Activated T-cell treated with anti-CD3 and anti-CD28 coated beads, Interleukin-2, amount 50 U/mL, for 24 hours (primary cell): ENCODE data around the gene PLAAT4.

Experiments used
- DNase-seq: peaks from one replicate; pipeline ENCODE4 v3.0.0-alpha.2; 2020
- H3K27ac Mint-ChIP-seq: 2 replicates; pipeline ENCODE4 v1.8.0; 2020; ENCODE audit warnings: mild to moderate bottlenecking, mixed read lengths
- H3K27me3 Mint-ChIP-seq: 2 replicates; pipeline ENCODE4 v1.8.0; 2020; ENCODE audit warnings: mixed read lengths
- H3K36me3 Mint-ChIP-seq: 2 replicates; pipeline ENCODE4 v1.8.0; 2020; ENCODE audit warnings: low read depth, mixed read lengths
- H3K4me1 Mint-ChIP-seq: 2 replicates; pipeline ENCODE4 v1.8.0; 2020; ENCODE audit warnings: low read depth, mixed read lengths
- H3K4me3 Mint-ChIP-seq: 2 replicates; pipeline ENCODE4 v1.8.0; 2020; ENCODE audit warnings: mild to moderate bottlenecking, moderate library complexity, mixed read lengths
- H3K9me3 Mint-ChIP-seq: 2 replicates; pipeline ENCODE4 v1.8.0; 2020; ENCODE audit warnings: mixed read lengths

The PLAAT4 gene

DNA sequence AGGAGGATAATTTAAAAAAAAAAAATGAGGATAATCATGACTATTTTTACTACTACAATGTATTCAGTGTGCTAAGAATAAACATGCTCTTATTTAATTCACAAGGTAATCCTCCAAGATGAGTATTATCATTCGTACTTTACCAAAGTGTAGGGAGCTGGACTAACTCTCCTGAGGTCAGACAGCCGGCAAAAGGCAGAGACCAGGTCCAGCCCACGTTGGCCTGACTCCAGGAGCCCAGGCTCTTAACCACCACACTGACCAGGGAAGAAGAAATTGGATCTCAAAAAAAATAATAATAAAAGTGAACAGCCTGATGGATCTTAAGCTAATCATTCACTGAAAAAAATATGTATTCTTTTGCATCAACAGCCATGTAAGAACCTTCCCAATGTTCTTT is 52.4 kb downstream of the PLAAT4 start:
- no peak for DNase-seq
- H3K4me1 Mint-ChIP-seq, result no peaks in the 10 kb centered on the region
- no peak overlapping the region for H3K4me3 Mint-ChIP-seq
- no peaks in the 10 kb centered on the region for H3K27me3 Mint-ChIP-seq
- peaks cover 2% of the 10 kb centered on the region for H3K36me3 Mint-ChIP-seq
- H3K9me3 Mint-ChIP-seq, result peaks cover 3% of the 10 kb centered on the region
- H3K27ac Mint-ChIP-seq, result no peak overlapping the region

- H3K27ac Mint-ChIP-seq, result no peak overlapping the region
- no peak for DNase-seq
- peaks cover 2% of the 10 kb centered on the region for H3K36me3 Mint-ChIP-seq
- H3K4me3 Mint-ChIP-seq, result no peak overlapping the region
- no peaks in the 10 kb centered on the region for H3K4me1 Mint-ChIP-seq
- H3K27me3 Mint-ChIP-seq, result no peaks in the 10 kb centered on the region
- H3K9me3 Mint-ChIP-seq, result peaks cover 3% of the 10 kb centered on the region
Measured at GRCh38 chr11:63590024-63590788, 53.6 kb downstream of the PLAAT4 start.

DNA sequence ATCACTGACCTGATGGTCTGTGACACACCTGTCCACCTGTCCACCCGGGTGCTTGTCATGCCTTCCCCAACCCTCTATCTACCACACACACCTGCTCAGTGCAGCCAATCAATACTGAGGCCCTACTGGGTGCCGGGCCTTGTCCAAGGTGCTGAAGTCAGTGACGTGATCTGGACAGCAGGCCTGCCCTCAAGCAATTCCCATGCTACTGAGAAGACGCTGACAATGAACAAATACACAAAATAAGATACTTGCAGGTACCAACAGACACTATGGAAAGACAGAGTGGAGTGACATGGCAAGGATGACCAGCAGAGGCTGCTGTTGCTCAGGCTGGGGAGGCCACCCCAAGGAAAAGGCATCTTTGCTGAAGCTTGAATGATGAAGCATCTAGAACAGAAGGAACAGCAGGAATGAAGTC is 56.4 kb downstream of the PLAAT4 start:
- Mint-ChIP-seq H3K9me3 (no peaks in the 10 kb centered on the region), H3K4me3 (no peak overlapping the region), H3K27ac (no peak overlapping the region), H3K27me3 (no peaks in the 10 kb centered on the region), H3K36me3 (no peaks in the 10 kb centered on the region), H3K4me1 (no peaks in the 10 kb centered on the region)
- no peak for DNase-seq

DNA sequence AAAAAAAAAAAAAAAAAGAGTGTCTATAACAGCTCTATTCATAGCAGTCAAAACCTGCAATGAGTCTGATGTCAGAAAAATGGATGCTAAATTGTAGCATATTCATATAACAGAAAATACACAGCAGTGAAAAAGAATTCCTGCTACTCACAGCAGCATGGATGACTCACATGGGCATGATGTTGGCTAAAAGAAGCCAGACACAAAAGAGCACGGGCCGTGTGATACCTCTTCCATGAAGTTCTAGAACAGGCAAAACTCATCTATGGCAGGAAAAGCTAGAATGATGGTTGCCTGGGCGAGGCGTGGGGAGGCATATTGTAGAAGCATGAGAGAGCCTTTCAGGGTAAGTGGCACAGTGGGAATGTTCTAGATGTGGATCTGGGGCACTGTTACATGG is 58.7 kb downstream of the PLAAT4 start:
- Mint-ChIP-seq H3K36me3 (no peaks in the 10 kb centered on the region), H3K27me3 (no peaks in the 10 kb centered on the region), H3K4me3 (no peak overlapping the region), H3K4me1 (no peaks in the 10 kb centered on the region), H3K27ac (no peak overlapping the region), H3K9me3 (no peaks in the 10 kb centered on the region)
- no peak for DNase-seq
